ENCODE data around the gene VNN1.

The VNN1 gene, protein sequence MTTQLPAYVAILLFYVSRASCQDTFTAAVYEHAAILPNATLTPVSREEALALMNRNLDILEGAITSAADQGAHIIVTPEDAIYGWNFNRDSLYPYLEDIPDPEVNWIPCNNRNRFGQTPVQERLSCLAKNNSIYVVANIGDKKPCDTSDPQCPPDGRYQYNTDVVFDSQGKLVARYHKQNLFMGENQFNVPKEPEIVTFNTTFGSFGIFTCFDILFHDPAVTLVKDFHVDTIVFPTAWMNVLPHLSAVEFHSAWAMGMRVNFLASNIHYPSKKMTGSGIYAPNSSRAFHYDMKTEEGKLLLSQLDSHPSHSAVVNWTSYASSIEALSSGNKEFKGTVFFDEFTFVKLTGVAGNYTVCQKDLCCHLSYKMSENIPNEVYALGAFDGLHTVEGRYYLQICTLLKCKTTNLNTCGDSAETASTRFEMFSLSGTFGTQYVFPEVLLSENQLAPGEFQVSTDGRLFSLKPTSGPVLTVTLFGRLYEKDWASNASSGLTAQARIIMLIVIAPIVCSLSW

DNA sequence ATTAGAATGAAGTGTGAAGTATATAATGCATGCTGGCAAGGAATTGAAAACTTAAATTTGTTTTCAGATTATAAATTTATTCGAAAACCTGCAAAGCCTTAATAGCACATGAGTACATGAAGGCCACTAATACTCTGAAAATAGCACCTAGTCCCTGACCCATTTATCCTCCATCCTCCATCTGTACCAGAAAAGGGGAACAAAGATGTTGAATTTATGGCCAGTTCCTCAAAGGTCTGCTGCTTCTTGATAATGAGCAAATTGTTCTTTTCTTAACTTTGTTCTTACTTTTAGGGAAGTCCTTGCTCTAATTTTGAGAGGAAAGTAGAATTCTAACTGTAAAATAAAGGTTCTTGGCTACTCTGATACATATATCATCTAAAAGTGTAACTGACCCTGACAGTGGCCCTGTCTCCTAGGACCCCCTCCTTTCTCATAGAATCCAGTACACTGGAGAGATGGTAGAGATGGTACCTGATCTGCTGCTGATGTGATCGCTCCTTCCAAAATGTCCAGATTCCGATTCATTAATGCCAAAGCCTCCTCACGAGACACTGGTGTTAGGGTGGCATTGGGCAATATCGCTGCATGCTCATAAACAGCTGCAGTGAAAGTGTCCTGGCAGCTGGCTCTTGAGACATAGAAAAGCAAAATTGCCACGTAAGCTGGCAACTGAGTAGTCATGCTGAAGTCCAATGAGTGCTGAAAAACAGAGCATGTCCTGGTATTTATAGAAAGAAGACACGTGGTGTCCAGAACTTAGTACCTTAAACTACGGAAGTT, at the start of gene VNN1:
Gene VNN1 (minus strand): TSS at position 704 of the 783 bp plus-strand sequence. CDS start 20 bp downstream, at position 684.
- no peak for DNase-seq (ENCODE audit: low read depth)

DNA sequence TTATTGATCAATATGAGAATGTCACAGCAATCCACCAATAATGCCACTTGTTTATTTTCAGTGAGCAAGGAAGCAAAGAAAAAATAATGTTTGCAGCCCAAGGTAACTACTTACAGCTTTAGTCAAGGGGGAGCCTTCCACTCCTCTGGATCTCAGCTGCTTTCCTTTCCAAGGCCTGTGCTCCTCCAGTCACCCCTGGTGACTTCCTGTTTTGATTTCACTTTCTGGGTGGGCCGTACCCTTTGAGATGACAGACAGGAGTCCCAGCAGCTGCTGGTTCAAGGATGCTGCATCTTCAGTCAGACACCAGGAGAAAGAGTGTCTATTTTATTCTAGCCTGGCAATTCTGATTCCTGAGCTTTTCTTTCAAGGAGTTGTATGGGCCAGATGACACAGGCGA, 49.4 kb upstream of the VNN1 start:
- DNase-seq (ENCODE audit: low read depth) = peak; percentile 24

DNA sequence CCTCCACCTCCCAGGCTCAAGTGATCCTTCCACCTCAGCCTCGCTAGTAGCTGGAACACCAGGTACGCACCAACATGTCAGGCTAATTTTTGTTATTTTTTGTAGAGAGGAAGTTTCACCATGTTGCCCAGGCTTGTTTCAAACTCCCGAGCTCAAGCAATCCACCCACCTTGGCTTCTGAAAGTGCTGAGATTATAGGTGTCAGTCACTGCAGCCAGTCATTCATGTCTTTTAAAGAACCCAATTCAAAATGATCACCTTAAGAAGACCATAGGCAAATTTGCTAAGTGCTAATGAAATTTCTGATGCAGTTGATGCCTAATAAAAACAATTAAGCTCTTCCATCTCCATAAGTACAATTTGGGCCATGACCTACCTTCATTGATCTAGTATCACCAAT, 46.4 kb upstream of the VNN1 start:
- no peak for DNase-seq (ENCODE audit: low read depth)

DNA sequence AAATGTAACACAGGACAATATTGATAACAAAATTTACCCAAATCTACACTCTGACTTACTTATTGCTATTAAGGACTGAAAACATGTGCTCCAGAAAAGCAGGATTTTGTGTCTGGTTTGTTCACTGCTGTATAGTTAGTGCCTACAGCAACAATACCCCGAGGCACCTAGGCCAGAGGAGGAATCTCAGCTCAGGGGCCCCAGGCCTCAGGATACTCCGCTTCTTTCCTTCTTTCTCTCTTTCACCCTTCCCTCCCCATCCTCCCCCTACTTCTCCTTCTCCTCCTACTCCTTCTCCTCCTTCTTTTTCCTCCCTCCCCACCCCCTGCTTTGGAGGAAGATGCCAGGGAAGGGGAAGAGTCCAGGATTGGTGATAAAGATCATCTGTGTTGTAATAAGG, 44.8 kb upstream of the VNN1 start:
- no peak for DNase-seq (ENCODE audit: low read depth)

DNA sequence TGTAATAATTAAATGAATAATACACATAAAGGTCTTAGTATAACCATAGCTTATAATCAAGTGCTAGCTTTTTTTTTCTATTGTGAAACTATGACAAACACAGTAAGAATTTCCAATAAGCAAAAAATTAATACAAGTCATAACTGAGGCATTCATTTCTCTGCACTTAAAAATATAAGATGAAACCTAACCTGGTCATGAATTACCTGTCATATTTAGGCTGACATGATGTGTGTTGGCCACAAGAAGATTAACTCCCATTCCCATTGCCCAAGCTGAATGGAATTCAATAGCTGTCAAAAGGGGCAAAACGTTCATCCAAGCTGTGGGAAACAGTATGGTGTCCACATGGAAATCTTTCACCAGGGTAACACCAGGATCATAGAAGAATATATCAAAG, 38.4 kb upstream of the VNN1 start:
- DNase-seq (ENCODE audit: low read depth) = no peak

DNA sequence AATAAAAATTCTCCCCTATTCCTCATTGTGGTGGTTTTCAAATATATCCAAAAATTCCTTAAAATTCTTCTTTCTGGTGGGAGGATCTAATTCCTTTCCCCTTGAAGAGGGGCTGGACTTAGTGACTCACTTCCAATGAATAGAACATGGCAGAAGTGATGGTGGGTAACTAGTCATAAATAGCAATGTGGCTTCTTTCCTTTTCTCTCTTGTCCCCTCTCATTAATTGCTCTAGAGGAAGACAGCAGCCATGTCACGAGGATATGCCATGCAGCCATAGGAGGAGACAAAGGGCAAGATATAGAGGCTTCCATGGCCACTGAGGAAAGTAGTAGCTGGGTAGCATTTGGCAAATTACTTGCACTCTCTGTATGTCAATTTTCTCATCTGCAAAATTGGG, 38.0 kb upstream of the VNN1 start:
- no peak for DNase-seq (ENCODE audit: low read depth)

DNA sequence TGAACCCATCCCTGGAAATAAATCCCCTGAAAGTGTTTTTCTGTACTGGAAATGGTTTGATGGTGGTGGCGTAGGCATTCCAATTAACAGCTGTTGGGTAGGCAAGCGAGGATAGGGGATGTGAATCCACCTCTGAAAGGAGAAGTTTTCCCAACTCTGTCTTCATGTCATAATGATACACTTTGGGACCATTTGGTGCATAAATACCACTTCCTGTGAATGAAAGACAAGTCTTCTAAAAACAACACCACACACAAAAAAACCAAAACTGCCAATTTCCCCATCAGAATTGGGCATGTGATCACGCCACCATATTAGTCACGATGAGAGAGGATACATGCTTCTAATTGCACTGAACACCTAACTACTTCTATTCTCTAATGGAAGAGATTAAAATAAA, 37.5 kb upstream of the VNN1 start:
- DNase-seq (ENCODE audit: low read depth) = no peak

DNA sequence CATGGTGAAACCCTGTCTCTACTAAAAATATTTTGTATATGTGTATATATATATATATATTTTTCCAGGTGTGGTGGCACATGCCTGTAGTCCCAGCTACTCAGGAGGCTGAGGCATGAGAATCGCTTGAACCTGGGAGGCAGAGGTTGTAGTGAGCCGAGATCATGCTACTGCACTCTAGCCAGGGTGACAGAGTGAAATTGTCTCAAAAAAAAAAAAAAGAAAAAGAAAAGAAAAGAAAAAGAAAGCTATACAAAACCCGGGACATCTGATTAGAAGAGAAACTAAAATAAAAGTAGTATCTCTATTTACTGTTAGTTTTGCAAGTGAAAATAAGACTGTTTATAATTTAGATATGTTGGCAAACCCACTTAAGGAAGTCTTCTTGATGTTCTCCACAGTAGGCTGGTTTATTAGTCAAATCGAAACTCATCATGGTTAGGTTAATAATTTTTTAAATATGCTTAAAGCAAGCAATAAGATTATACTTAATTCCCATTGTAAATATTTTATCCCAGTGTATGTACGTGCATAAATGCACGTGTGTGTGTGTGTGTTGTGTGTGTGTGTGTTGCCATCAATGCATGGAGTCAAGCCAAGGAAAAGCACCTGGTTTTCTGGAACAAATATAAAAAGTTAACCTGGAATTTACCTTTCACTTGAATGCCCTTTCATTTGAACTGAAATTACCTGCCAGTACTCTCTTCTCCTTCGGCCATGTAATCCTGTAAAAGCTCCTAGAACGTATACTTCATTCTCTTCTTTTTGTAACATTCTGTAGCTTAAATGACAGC, 36.8 kb upstream of the VNN1 start:
- no peak for DNase-seq (ENCODE audit: low read depth)

DNA sequence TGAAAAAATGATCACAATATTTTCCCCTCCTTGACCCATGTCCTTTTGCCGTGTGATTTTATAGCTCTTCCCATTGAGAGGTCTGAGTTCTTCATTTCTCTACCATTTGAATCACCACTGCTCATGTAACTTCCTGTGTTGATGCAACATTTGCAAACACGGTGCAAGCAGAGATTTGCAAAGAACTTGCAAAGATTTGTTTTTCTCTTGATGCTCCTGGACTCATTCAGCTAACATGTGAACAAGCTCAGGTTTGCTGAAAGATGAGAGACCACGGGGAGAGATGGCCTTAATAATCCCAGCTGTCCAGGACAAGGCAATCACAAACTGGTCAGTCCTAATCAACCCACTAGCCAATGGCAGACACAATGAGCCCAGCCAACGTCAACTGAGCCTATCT, 35.3 kb upstream of the VNN1 start:
- DNase-seq (ENCODE audit: low read depth) = no peak

DNA sequence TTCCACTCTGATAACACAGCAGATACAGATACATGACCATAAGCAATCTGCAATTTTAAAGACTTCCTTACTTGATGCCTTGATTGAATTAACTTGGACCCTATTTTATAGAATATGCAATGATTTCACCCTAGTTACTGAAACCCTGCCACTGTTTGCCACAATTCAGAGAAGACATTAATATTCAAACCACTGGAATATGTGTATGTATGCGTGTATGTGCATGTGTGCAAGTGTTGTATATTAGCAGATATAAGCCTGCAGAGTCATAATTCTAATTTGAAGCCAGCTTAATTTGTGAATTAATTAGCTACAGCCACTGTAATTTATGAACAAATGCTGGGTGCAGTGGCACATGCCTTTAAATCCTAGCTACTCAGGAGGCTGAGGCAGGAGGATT, 34.6 kb upstream of the VNN1 start:
- no peak for DNase-seq (ENCODE audit: low read depth)

DNA sequence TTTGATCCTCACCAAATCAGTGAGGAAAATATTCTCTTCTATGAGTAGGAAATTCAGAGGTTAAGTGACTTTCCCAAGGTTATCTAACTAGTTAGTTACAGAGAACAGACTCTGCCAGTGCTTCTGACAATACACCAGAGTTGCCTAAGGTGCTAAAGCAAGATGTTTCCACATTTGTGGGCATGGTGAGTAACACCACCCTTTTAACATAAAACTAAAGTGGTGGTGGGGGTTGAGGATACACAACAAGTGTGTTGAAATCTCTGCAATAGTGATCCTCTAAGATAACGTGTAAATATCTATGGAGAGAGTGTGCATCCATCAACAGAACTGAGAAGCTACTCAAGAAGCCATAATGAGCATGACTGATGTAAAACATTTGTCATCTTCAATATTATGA, 32.2 kb upstream of the VNN1 start:
- DNase-seq (ENCODE audit: low read depth) = no peak

DNA sequence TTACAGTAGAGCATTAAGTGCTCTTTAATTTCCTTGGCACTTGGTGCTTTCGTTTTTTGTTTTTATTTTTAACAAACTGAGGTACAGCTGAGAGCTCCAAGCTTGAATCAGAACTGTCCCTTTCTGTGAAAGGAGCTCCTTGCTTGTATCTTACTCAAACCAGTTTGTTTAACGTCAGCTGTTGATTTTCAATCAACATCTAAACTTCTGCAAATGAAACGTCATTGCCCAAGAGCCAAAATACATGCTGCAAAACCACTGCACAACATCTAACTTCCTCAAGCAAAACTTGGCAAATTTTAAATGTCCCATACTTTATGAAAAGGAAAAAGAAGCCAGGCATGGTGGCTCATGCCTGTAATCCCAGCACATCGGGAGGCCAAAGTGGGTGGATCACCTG, 28.6 kb upstream of the VNN1 start:
- no peak for DNase-seq (ENCODE audit: low read depth)

DNA sequence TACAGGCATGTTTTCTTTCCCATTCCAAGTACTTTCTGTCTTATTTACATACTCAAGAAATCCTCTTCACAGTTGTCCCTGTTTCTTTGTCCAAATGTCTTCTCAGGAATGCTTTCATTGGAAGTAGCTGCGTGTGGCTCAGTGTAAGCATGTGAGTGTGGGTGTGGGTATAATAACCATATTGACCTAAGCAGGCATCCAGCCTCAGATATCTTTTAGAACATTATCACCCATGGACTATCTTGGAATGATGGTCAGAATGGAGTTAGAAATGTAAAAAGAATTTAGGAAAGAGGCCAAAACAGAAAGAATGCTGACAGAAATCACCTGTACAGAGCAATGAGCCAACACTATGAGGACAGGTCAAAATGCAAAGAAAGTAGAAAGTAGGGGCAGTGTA, 27.4 kb upstream of the VNN1 start:
- DNase-seq (ENCODE audit: low read depth) = no peak

DNA sequence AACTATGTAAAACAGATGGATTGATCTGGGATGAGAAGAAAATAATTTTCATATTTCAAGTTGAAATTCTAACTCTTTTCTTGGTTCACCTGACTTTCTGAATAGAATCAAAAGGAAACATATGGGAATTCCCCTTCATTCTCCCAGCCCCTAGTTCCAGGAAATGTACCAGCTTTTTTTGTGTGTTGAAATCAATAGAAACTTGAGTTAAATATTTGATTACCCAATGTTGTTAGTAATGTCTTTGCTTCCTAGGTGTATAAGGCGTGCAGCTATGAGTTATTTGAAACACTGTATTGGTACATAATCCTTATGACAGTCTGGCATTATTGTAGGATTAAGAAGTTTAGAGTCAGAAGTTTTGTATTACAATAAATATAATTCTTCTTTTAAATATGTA, 22.4 kb upstream of the VNN1 start:
- DNase-seq (ENCODE audit: low read depth) = no peak

DNA sequence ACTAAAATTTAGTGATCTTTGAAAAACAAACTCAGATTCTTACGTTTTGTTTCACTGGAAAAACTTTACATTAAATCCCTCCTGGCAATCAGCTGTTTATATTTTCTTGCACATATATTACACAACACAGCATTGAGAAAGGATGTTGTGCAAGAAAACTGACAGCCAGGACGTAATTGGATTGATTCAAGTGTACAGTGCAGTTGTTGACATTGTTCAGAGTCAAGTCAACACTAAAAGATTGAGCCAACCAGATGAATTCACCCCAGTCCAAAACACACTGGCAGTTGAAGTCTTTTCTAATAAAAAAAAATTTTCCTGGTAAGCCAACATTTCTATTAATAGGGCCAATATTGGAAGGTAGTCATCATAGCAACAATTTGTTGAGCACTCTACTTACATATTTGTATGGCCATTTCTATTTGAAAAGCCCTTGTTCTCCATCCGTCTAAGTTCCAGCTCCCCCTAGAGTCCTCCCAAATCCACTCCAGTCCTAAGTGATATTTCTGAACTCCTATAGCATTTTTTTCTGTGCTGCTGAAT, 20.9 kb upstream of the VNN1 start:
- DNase-seq (ENCODE audit: low read depth) = no peak

DNA sequence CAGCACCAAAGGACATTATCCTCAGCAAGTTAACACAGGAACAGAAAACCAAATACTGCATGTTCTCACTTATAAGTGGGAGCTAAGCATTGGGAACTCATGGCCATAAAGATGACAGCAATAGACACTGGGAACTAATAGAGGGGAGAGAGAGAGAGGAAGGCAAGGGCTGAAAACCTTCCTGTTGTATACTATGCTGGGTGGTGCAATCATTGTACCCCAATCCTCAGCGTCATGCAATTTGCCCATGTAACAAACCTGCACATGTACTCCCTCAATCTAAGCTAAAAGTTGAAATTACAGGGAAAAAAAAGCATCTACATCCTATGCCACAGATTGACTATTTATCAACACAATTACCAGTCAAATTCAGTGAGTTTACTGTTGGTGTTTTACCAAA, 20.0 kb upstream of the VNN1 start:
- no peak for DNase-seq (ENCODE audit: low read depth)

DNA sequence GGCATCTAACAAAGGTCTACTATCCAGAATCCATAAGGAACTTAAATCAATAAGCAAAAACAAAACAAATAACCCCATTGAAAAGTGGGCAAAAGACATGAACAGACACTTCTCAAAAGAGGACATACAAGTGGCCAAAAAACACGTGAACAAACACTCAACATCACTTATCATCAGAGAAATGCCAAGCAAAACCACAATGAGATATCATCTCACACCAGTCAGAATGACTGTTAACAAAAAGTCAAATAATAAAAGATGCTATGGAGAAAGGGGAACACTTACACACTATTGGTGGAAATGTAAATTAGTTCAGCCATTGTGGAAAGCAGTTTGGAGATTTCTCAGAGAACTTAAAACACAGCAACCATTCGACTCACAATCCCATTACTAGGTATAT, 19.4 kb upstream of the VNN1 start:
- DNase-seq (ENCODE audit: low read depth) = no peak

DNA sequence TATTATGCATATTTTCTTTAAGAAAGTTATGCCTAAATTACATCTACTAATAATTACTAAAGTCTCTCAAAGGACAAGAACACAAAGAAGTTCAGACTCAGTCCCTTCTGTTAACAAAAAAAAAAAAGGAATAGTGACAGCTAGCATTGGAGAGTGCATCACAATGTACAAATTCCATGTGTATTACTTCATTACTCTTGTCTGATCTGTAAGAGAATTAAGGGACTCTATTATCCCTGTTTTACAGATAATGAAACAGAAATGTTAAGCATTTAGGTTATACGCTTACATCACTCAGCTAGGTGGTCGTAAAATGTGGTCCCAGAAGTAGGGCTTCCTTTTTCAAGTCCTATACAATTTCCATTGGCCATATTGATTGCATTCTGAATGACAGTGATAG, 17.2 kb upstream of the VNN1 start:
- no peak for DNase-seq (ENCODE audit: low read depth)

DNA sequence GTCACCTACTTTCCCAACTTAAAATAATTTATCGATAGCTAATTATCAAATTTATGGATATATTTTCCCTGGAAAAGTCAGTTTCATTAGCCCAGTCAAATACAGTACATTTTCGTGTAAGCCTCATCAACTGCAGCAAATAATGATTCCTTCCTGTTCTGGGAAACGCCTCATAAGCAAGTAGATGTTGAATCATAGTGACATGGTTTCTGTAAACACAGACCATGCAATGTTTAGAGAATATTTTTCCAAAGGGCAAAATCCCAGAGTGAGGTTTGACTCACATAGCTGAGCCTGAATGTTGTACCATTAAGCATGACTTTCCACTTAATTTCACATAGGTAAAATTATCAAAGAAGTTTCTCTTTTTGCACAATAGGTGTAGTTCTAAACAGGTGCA, 16.7 kb upstream of the VNN1 start:
- no peak for DNase-seq (ENCODE audit: low read depth)

DNA sequence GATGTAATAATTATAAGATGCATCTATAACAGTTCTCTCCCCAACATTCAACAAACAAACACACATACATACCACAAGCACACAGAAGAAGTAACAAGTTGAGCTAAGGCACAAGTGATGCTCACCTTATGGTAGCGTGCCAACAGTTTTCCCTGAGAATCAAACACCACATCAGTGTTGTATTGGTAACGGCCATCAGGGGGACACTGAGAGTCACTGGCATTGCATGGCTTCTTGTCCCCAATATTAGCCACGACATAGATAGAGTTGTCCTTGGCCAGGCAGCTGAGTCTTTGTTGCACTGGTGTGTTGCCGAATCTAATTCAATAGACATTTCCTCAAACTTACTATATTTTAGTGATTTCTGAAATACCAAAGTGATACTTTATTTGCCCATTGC, 14.8 kb upstream of the VNN1 start:
- no peak for DNase-seq (ENCODE audit: low read depth)

DNA sequence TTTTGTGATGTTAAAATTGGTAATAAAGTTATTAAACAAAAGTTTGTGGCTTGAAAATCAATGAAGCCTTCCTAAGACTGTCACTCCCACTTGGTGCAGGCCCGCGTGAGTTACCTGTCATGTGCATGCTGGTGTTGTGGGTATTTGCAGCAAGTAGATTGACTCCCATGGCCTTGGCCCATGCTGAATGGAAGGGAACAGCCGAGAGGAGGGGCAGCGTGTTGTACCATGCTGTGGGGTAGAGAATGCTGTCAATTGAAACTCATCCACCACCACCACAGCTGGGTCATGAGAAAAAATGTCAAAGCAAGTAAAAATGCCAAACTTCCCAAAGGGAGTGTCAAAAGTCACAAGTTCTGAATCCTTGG, 12.7 kb upstream of the VNN1 start:
- no peak for DNase-seq (ENCODE audit: low read depth)

DNA sequence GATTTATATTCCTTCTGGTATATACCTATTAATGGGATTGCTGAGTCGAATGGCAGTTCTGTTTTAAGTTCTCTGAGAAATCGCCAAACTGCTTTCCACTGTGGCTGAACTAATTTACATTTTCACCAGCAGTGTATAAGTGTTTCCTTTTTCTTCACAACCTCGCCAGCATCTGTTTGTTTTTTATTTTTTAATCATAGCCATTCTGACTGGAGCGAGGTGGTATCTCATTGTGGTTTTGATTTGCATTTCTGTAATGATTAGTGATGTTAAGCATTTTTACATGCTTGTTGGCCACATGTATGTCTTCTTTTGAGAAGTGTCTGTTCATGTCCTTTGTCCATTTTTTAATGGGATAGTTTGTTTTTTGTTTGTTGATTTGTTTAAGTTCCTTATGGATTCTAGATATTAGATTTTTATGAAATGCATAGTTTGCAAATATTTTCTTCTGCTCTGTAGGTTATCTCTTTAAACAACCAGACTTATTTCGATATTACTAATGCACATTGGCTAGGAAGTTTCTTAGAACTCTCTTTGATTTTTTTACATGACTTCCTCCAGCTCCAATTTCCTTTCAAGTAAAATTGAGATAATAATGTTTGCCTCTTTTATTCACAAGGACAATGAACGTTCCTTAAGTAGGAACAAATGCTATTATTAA, 12.2 kb upstream of the VNN1 start:
- no peak for DNase-seq (ENCODE audit: low read depth)
